ACC112 (cell line): ENCODE data around the gene MDC1.

Source experiments
- H2AFZ ChIP-seq: fragments of 200-600 bp; sonication (generic); one replicate; pipeline ENCODE4 v1.6.0; 2017; ENCODE audit warnings: antibody characterized with exemption, low read length; ENCODE audit not compliant: unreplicated experiment
- H3K27ac ChIP-seq: fragments of 200-600 bp; sonication (generic); 2 replicates; pipeline ENCODE4 v1.5.1; 2014; ENCODE audit warnings: low read depth, mild to moderate bottlenecking, antibody characterized with exemption, low read length, moderate library complexity
- H3K27me3 ChIP-seq: fragments of 200-600 bp; sonication (generic); 2 replicates; pipeline ENCODE4 v1.6.1; 2014; ENCODE audit warnings: mild to moderate bottlenecking, antibody characterized with exemption, low read length, moderate library complexity, mixed read lengths; ENCODE audit not compliant: insufficient read depth
- H3K36me3 ChIP-seq: fragments of 200-600 bp; sonication (generic); 2 replicates; pipeline ENCODE4 v1.6.1; 2016; ENCODE audit warnings: mild to moderate bottlenecking, antibody characterized with exemption, low read length, moderate library complexity, mixed read lengths; ENCODE audit not compliant: insufficient read depth
- H3K4me1 ChIP-seq: fragments of 200-600 bp; sonication (generic); one replicate; pipeline ENCODE4 v1.6.1; 2016; ENCODE audit warnings: low read length, mixed read lengths; ENCODE audit not compliant: insufficient read depth, unreplicated experiment, control insufficient read depth
- H3K4me3 ChIP-seq: fragments of 200-600 bp; sonication (generic); 2 replicates; pipeline ENCODE4 v1.5.1; 2014; ENCODE audit warnings: mild to moderate bottlenecking, low read depth, low read length
- H3K79me2 ChIP-seq: fragments of 200-600 bp; sonication (generic); one replicate; pipeline ENCODE4 v1.6.0; 2016; ENCODE audit warnings: low read length; ENCODE audit not compliant: control insufficient read depth, unreplicated experiment, insufficient read depth

MDC1 gene

GRCh38 chr6:30684386-30685156 lies 32.5 kb downstream of the MDC1 start:
- H3K79me2 ChIP-seq, result peaks cover 91% of the 10 kb centered on the region
- peaks cover 16% of the 10 kb centered on the region; the same call in 1 of the 2 replicates for H3K36me3 ChIP-seq

GRCh38 chr6:30683980-30684338 lies 33.1 kb downstream of the MDC1 start:
- H2AFZ ChIP-seq, result no peak overlapping the region
- peak overlapping the region; percentile 96 for H3K27ac ChIP-seq
- no peaks in the 10 kb centered on the region for H3K27me3 ChIP-seq
- H3K4me3 ChIP-seq, result peak overlapping the region; percentile 96
- H3K79me2 ChIP-seq, result peaks cover 91% of the 10 kb centered on the region
- H3K36me3 ChIP-seq, result peaks cover 19% of the 10 kb centered on the region; the same call in 1 of the 2 replicates
- H3K4me1 ChIP-seq, result peaks cover 19% of the 10 kb centered on the region

More at GRCh38 chr6:30684386-30685156, 32.5 kb downstream of the MDC1 start:
- peaks cover 25% of the 10 kb centered on the region for H3K4me1 ChIP-seq
- H3K27me3 ChIP-seq, result no peaks in the 10 kb centered on the region
- peak overlapping the region; percentile 96 for H3K4me3 ChIP-seq
- H3K27ac ChIP-seq, result peak overlapping the region; percentile 96
- no peak overlapping the region for H2AFZ ChIP-seq

DNA sequence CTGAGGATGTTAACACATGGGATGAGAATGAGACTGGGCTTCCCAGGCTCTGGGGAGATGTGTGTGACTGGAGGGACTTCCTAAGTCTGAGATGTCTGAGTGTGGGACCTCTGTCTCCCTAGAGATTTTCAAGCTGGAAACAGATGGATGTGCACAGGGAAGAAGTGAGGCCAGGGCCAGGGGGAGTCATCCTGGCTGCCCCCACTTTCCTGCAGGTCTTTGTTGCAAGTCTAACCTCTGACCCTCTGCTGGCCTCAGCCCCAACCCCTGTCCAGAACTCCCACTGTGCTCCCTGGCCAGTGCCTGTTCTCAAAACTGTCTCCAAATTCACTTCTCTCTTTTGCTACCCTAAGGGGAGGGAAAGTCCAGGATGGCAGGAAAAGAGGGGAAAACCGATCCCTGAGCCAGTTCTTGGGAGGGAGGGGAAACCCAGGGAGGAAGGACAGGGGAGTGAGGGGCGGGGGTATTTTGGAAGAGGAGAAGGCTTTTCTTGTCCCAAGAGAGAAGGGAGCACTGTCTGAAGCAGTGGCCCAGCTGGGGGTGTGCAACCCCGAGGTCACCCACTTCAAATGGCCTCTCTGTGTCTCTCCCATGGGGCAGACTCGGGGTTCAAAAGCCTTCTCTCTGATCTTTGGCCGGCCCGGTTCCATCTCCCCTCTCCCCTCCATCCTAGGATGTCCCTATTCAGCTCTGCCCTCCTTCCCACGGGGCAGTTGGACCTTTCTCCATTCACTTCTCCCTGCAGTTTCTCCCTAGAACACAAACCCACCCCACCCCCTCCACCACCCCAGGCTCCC lies 33.7 kb downstream of the MDC1 start:
- peak overlapping the region; percentile 96 for H3K4me3 ChIP-seq
- no peaks in the 10 kb centered on the region for H3K27me3 ChIP-seq
- H3K4me1 ChIP-seq, result peaks cover 13% of the 10 kb centered on the region
- H2AFZ ChIP-seq, result no peak overlapping the region
- H3K27ac ChIP-seq, result peak overlapping the region; percentile 96
- H3K36me3 ChIP-seq, result peaks cover 22% of the 10 kb centered on the region
- peaks cover 90% of the 10 kb centered on the region for H3K79me2 ChIP-seq

DNA sequence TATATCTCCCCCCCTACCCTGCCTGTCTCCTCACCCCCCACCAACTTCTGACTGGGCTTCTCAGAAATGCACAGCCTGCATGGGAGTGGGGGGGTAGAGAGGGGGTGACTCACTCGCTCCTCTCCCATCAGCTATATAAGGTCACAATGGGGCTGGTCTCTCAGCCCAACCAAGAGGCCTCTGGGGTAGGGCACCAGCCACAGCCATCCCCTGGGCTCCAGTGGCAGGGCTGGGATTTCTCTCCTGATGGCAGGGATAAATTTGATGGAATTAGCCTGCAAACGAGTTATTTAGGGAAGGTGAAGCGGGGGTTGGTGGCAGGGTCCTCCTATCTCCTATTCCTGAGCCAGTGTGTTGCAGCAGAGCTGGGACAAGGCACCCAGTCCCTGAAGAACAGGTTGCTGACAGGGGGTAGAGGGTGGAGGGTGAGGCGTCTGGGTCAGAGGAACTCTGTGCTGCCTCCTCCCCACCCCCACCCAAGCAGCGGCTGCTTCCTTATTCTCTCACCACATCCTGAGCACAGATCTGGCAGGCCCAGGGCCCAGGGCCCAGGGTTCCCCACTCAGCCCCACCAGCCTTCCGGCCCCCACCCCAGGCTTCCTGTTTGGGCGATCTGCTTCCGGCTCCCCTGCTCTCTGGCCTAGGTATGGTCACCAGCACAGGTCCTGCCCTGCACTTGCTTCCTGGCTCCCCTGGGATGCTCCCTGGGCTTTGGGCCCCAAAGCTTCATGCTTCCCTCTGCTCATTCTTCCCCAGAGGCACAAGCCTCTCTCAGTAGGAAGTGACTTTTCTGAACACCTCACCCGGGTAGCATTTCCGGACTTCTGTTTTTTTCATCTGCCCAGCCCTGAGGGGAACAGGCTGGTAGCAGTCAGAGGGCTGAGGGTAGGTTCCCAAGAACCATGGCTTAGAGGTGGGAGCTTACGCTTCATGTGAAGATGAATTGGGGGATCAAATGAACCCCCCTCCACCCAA lies 34.7 kb downstream of the MDC1 start:
- Histone ChIP-seq H3K27me3 (no peaks in the 10 kb centered on the region), H3K27ac (peak overlapping the region; percentile 96), H3K36me3 (peaks cover 26% of the 10 kb centered on the region), H3K79me2 (peaks cover 85% of the 10 kb centered on the region), H2AFZ (no peak overlapping the region), H3K4me1 (peaks cover 9% of the 10 kb centered on the region), H3K4me3 (peak overlapping the region; percentile 96)

DNA sequence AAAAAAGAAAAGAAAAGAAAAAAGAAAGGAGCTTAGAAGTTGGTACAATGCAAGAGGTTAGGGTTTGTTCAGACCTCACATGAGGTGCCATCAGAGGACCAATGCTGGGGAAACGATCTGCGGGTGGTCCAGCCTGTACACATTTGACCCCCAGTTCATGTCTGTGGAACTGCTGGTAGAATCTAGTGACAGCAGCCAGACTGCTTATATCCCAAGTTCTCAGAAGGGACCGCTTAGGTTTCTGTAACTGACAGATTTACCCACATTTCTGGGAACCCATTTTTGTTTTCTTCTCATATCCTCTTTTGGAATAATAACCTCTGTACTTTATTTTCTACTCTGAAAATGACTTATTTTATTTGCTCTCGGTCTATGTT lies 35.3 kb downstream of the MDC1 start:
- H3K79me2 ChIP-seq, result peaks cover 84% of the 10 kb centered on the region
- H2AFZ ChIP-seq, result no peak overlapping the region
- H3K36me3 ChIP-seq, result peaks cover 29% of the 10 kb centered on the region
- peaks cover 9% of the 10 kb centered on the region for H3K4me1 ChIP-seq
- H3K4me3 ChIP-seq, result peak overlapping the region; percentile 96
- no peaks in the 10 kb centered on the region for H3K27me3 ChIP-seq
- peak overlapping the region; percentile 96 for H3K27ac ChIP-seq

DNA sequence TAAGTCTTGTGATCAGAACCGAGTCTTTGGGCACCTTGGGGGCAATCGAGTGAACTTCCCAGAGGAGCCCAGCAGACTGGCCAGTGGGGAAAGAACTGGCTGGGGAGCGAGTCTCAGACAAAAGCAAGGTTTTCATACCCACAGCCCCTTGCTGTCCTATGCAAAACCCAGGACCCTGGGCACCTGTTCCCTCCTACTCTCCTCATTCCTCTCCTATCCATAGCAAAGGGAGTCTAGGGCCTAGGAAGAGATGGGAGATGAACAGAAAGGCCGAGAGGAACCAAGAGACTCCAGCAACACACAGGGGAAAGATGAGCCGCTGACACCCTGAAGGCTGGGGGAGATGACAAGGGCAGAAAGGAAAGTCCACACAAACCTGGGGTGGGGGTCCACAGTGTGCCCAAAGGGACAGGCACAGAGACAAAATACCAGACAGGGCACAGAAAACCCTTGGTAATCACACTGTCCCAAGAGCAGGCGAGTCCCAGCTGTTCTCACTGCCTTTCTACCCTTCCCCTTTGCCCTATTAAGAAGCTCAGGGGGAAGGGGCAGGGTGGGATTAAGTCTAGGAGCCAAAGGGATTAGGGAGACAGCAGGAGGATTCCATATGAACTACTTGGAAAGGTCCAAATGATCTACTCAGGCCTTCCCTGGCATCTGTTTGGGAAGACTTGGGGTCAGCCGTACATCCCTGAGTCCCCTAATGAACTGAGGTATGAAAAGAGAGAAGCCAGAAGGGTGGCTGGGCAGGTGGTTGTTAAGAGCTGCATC lies 37.1 kb downstream of the MDC1 start:
- H3K79me2 ChIP-seq, result peaks cover 69% of the 10 kb centered on the region
- peaks cover 34% of the 10 kb centered on the region for H3K36me3 ChIP-seq
- H2AFZ ChIP-seq, result no peak overlapping the region
- no peaks in the 10 kb centered on the region for H3K27me3 ChIP-seq
- peak overlapping the region; percentile 6; the same call in 1 of the 2 replicates for H3K27ac ChIP-seq
- H3K4me1 ChIP-seq, result peaks cover 9% of the 10 kb centered on the region
- H3K4me3 ChIP-seq, result peak overlapping the region; percentile 96

DNA sequence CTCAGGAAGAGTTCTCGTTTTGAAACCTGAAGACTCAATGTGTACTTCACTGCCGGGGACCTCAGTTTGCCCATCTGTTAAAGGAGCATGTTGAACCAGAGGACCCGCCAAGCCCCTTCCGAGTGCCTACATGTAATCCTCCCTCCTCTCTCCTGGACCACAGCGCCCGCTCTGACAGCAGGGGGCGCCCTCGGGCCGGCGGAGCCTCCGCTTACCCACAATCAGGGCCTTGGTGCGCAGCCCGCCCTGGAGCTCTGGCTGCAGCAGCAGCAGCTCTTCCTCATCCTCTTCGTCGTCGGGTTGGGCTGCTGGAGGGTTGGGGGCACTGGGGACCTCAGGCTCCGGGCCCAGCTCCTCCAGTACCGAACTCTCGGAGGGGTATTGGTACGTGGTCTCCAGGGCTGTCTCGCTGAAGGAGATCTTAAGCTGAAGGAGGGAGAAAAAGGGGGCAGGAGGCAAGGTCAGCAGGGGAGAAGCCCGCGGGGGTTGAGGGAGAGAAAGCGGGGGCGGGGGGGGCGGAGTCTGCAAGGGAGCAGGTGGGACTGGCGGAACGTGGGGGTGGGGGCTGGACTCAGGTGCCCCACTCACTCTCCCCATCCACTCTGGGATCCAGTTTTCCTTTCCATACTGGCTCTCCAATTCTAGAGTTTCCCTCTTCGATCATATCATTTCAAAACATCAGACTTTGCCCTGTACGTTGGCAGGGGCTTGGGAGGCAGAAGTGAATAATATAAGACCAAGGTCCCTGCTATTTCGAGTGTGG lies 37.9 kb downstream of the MDC1 start:
- no peak overlapping the region for H2AFZ ChIP-seq
- peak overlapping the region; percentile 6; the same call in 1 of the 2 replicates for H3K27ac ChIP-seq
- H3K36me3 ChIP-seq, result peaks cover 29% of the 10 kb centered on the region

DNA sequence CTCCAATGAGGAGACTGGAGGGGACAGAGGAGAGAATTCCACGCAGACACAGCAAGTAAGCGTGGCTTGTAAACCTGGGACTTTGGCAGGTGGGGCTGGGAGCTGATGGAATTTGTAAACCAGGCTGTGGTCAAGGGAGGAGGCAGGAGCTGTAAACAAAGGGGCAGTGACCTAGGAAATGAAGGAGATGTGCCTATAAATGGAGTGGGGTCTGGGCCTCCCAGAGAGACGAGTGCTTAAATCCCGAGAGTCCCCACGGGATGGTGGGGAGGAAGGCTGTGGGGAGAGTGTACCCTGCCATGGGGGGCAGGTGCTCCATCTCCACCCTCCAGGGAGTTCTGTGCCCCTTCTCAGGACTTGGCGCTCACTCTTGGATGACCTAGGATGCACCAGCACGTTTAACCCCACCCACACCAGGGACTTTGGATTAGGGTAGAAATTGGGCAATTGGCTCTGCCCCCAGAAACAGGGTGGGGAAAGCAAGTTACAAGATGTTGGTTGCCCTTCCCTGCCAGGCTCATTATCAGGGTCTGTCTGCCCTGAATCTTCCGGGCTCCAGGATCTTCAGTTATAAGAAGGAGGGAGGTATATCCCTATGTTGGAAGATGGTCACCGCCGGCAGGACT lies 40.3 kb downstream of the MDC1 start:
- Histone ChIP-seq H3K79me2 (peaks cover 46% of the 10 kb centered on the region), H3K27me3 (no peaks in the 10 kb centered on the region), H2AFZ (no peak overlapping the region), H3K27ac (no peak overlapping the region), H3K4me1 (peaks cover 10% of the 10 kb centered on the region), H3K36me3 (peaks cover 22% of the 10 kb centered on the region), H3K4me3 (no peak overlapping the region)

More for the DNA sequence above, 37.9 kb downstream of the MDC1 start:
- Histone ChIP-seq H3K4me1 (peaks cover 9% of the 10 kb centered on the region), H3K79me2 (peaks cover 61% of the 10 kb centered on the region), H3K4me3 (peak overlapping the region; percentile 96), H3K27me3 (no peaks in the 10 kb centered on the region)
